SW480 (cell line): ENCODE results near the gene JAG1.

Experiments
- DNase-seq: peaks from one replicate; pipeline ENCODE4 v3.0.0-alpha.2; 2016; ENCODE audit warnings: low spot score

Gene JAG1

GRCh38 chr20:10652660-10653261 is 21.0 kb downstream of the JAG1 start:
- no peak for DNase-seq

- no peak for DNase-seq
Observed at GRCh38 chr20:10652185-10652584, 21.6 kb downstream of the JAG1 start.

GRCh38 chr20:10651227-10651990 is 22.4 kb downstream of the JAG1 start:
- no peak for DNase-seq

- no peak for DNase-seq
Observed at GRCh38 chr20:10649797-10650160, 24.0 kb downstream of the JAG1 start.

- no peak for DNase-seq
Observed at GRCh38 chr20:10649080-10649796, 24.6 kb downstream of the JAG1 start.

GRCh38 chr20:10648651-10649050 is 25.1 kb downstream of the JAG1 start:
- no peak for DNase-seq

GRCh38 chr20:10647909-10648308 is 25.9 kb downstream of the JAG1 start:
- DNase-seq = no peak

- DNase-seq = no peak
Observed at GRCh38 chr20:10647471-10647870, 26.3 kb downstream of the JAG1 start.

- no peak for DNase-seq
Observed at GRCh38 chr20:10646886-10647420, 26.8 kb downstream of the JAG1 start.

GRCh38 chr20:10646006-10646405 is 27.8 kb downstream of the JAG1 start:
- DNase-seq = no peak

GRCh38 chr20:10645205-10645570 is 28.6 kb downstream of the JAG1 start:
- DNase-seq = no peak

- DNase-seq = no peak
Observed at GRCh38 chr20:10644458-10645204, 29.2 kb downstream of the JAG1 start.

- DNase-seq = no peak
Observed at GRCh38 chr20:10643560-10643873, 30.3 kb downstream of the JAG1 start.

GRCh38 chr20:10642856-10643559 is 30.8 kb downstream of the JAG1 start:
- DNase-seq = no peak

- no peak for DNase-seq
Observed at GRCh38 chr20:10641893-10642292, 31.9 kb downstream of the JAG1 start.

- DNase-seq = no peak
Observed at GRCh38 chr20:10641467-10641866, 32.3 kb downstream of the JAG1 start.

- DNase-seq = no peak
Observed at GRCh38 chr20:10640897-10641296, 32.9 kb downstream of the JAG1 start.

GRCh38 chr20:10639737-10640556 is 33.9 kb downstream of the JAG1 start:
- no peak for DNase-seq

GRCh38 chr20:10639077-10639736 is 34.6 kb downstream of the JAG1 start:
- DNase-seq = no peak

- no peak for DNase-seq
Observed at GRCh38 chr20:10637563-10637962, 36.2 kb downstream of the JAG1 start.
